HepG2 (cell line): Measurements from ENCODE around the gene COMT. TPM values are rescaled to one million over a fixed set of nuclear protein-coding genes. Genes with fewer than 3 reads are reported as not detected.

ENCODE experiments used
- ATAC-seq: fragments of 200-7000 bp; cut with Tn5 transposase; 3 replicates; pipeline ENCODE4 v1.9.1; 2020; ENCODE audit warnings: mild to moderate bottlenecking, moderate library complexity
- BruUV-seq: library from RNA; stranded (reverse); fragments of 400-500 nt; replicated peaks from 2 replicates; lab custom pipeline; 2021; lab: Mats Ljungman, UMichigan
- CTCF ChIA-PET: fragments of 300-600 bp; formaldehyde crosslinking; extraction: SDS; loops from one replicate; lab custom pipeline; 2021; ENCODE audit warnings: low total read pairs, inconsistent platforms, low intra/inter-chr PET ratio; lab: Yijun Ruan, JAX
- POLR2A ChIA-PET: fragments of 350-600 bp; sonication (Branson Sonifier 250); formaldehyde crosslinking; loops from one replicate; lab custom pipeline; 2020; ENCODE audit warnings: antibody characterized with exemption, inconsistent platforms; lab: Yijun Ruan, JAX
- DNase-seq: peaks from one replicate; pipeline ENCODE4 v3.0.0-alpha.2; 2015; ENCODE audit warnings: low spot score
- FAIRE-seq: peaks from 3 replicates; lab custom pipeline; 2011; peaks lifted over from hg19 to GRCh38; lab: Jason Lieb, UNC
- H2AFZ ChIP-seq: one replicate; pipeline ENCODE4 v1.6.1; 2011; ENCODE audit warnings: low read length, inconsistent platforms
- H3K27ac ChIP-seq: fragments of 300-600 bp; 3 replicates; pipeline ENCODE4 v1.8.0; 2011; ENCODE audit warnings: mixed run types, mild to moderate bottlenecking, mixed read lengths, low read length, inconsistent platforms; ENCODE audit not compliant: insufficient read depth; ENCODE audit errors: extremely low read length
- H3K27me3 ChIP-seq, 2 experiments: fragments of 200-600 bp in 1 of 2; 2 replicates in 1 of 2; 3 replicates in 1 of 2; pipeline versions ENCODE4 v1.6.0 to v1.8.0; 2011; ENCODE audit warnings: low read length in 2 of 2, mild to moderate bottlenecking in 2 of 2, moderate library complexity in 2 of 2, inconsistent platforms in 1 of 2; ENCODE audit not compliant: insufficient read depth in 2 of 2, control insufficient read depth in 1 of 2
- H3K36me3 ChIP-seq, 2 experiments: fragments of 200-600 bp in 1 of 2; replicated peaks in 1 of 2; 2 replicates in 1 of 2; 3 replicates in 1 of 2; pipeline versions ENCODE4 v1.5.1 to v1.8.0; 2011; ENCODE audit warnings: low read length in 2 of 2, inconsistent platforms in 1 of 2; ENCODE audit not compliant: insufficient read depth in 2 of 2, control insufficient read depth in 1 of 2
- H3K4me1 ChIP-seq: 2 replicates; pipeline ENCODE4 v1.5.1; 2012; ENCODE audit warnings: low read length, inconsistent platforms; ENCODE audit not compliant: insufficient read depth
- H3K4me2 ChIP-seq: 2 replicates; pipeline ENCODE4 v1.6.0; 2011; ENCODE audit warnings: low read depth, low read length, inconsistent platforms
- H3K4me3 ChIP-seq, 3 experiments: fragments of 200-600 bp in 1 of 3; sonication (generic), shearing (Covaris generic) in 1 of 3; replicated peaks in 1 of 3; 2 replicates each; pipeline ENCODE4 v1.5.1; 2011 to 2016; ENCODE audit warnings: low read length in 3 of 3, inconsistent platforms in 2 of 3, low read depth in 2 of 3, mild to moderate bottlenecking in 2 of 3, control low read depth in 1 of 3, mixed read lengths in 1 of 3; ENCODE audit not compliant: insufficient read depth in 1 of 3
- H3K79me2 ChIP-seq: one replicate; pipeline ENCODE4 v1.6.1; 2011; ENCODE audit warnings: low read length, inconsistent platforms; ENCODE audit not compliant: insufficient read depth
- H3K9ac ChIP-seq: 2 replicates; pipeline ENCODE4 v1.6.0; 2011; ENCODE audit warnings: mild to moderate bottlenecking, low read depth, low read length, inconsistent platforms; ENCODE audit not compliant: insufficient read depth
- H3K9me3 ChIP-seq: 2 replicates; pipeline ENCODE4 v1.5.1; 2012; ENCODE audit warnings: mild to moderate bottlenecking, low read length
- H4K20me1 ChIP-seq: 2 replicates; pipeline ENCODE4 v1.6.0; 2011; ENCODE audit warnings: inconsistent platforms, mild to moderate bottlenecking, low read length, moderate library complexity; ENCODE audit not compliant: insufficient read depth
- BCL6 ChIP-seq: IDR thresholded peaks from 2 replicates; pipeline ENCODE4 v1.6.1; 2016; ENCODE audit warnings: missing genetic modification reagents, missing compliant biosample characterization
- CREM ChIP-seq, 2 experiments: sonication (generic) in 1 of 2; formaldehyde crosslinking in 1 of 2; IDR thresholded peaks; 2 replicates each; pipeline versions ENCODE4 v1.4.0 to v1.6.1; 2016 to 2020; ENCODE audit warnings: antibody characterized with exemption in 1 of 2, mild to moderate bottlenecking in 1 of 2, missing genetic modification reagents in 1 of 2
- DZIP1 ChIP-seq: sonication (generic); formaldehyde crosslinking; IDR thresholded peaks from 2 replicates; pipeline ENCODE4 v1.5.0; 2020; ENCODE audit warnings: mild to moderate bottlenecking, missing genetic modification reagents
- EHMT2 ChIP-seq: fragments of 200-600 bp; sonication (generic); IDR thresholded peaks from 2 replicates; pipeline ENCODE4 v1.7.0; 2017; ENCODE audit warnings: antibody characterized with exemption, low read depth, low read length, borderline replicate concordance
- ELF3 ChIP-seq: IDR thresholded peaks from 2 replicates; pipeline ENCODE4 v1.6.1; 2016; ENCODE audit warnings: missing genetic modification reagents, missing compliant biosample characterization
- GPN1 ChIP-seq: sonication (generic); formaldehyde crosslinking; IDR thresholded peaks from 2 replicates; pipeline ENCODE4 v1.5.1; 2020; ENCODE audit warnings: missing genetic modification reagents, borderline replicate concordance
- HMGA1 ChIP-seq: sonication (generic); formaldehyde crosslinking; conservative IDR thresholded peaks from 2 replicates; pipeline ENCODE4 v1.4.0; 2020; ENCODE audit warnings: missing genetic modification reagents
- HNRNPUL1 ChIP-seq: fragments of 200-400 bp; formaldehyde crosslinking; IDR thresholded peaks from 2 replicates; pipeline ENCODE4 v1.6.1; 2017; ENCODE audit warnings: low read depth, mild to moderate bottlenecking, low read length, moderate library complexity
- KDM5B ChIP-seq: sonication (generic); formaldehyde crosslinking; IDR thresholded peaks from 2 replicates; pipeline ENCODE4 v1.4.0; 2020; ENCODE audit warnings: missing genetic modification reagents, mild to moderate bottlenecking, borderline replicate concordance
- PBX3 ChIP-seq: sonication (generic); formaldehyde crosslinking; IDR thresholded peaks from 2 replicates; pipeline ENCODE4 v1.8.1; 2023; ENCODE audit warnings: missing genetic modification reagents, inconsistent platforms, borderline replicate concordance
- PCBP1 ChIP-seq: fragments of 200-400 bp; formaldehyde crosslinking; IDR thresholded peaks from 2 replicates; pipeline ENCODE4 v1.6.1; 2017; ENCODE audit warnings: mild to moderate bottlenecking, low read depth, low read length, borderline replicate concordance
- RBM39 ChIP-seq: fragments of 200-400 bp; formaldehyde crosslinking; IDR thresholded peaks from one replicate; pipeline ENCODE4 v1.6.1; 2018; ENCODE audit warnings: antibody characterized with exemption, mild to moderate bottlenecking, low read depth, low read length; ENCODE audit not compliant: poor library complexity, severe bottlenecking
- REL ChIP-seq: sonication (generic); formaldehyde crosslinking; conservative IDR thresholded peaks from 2 replicates; pipeline ENCODE4 v1.8.0; 2022; ENCODE audit warnings: mild to moderate bottlenecking, missing genetic modification reagents, moderate library complexity
- SYNCRIP ChIP-seq: fragments of 200-400 bp; formaldehyde crosslinking; IDR thresholded peaks from 2 replicates; pipeline ENCODE4 v1.6.1; 2018; ENCODE audit warnings: mild to moderate bottlenecking, low read depth, low read length; ENCODE audit not compliant: insufficient read depth
- TEAD3 ChIP-seq: optimal IDR thresholded peaks from 2 replicates; pipeline ENCODE3; 2016; ENCODE audit warnings: borderline replicate concordance
- ZBTB7B ChIP-seq: sonication (generic); formaldehyde crosslinking; IDR thresholded peaks from 2 replicates; pipeline ENCODE4 v1.4.0; 2020; ENCODE audit warnings: missing genetic modification reagents
- ZNF552 ChIP-seq: sonication (generic); formaldehyde crosslinking; IDR thresholded peaks from 2 replicates; pipeline ENCODE4 v1.9.0; 2022; ENCODE audit warnings: missing genetic modification reagents, mild to moderate bottlenecking, borderline replicate concordance
- ZSCAN9 ChIP-seq: IDR thresholded peaks from 2 replicates; pipeline ENCODE4 v1.6.1; 2016; ENCODE audit warnings: borderline replicate concordance
- WGBS: methylation state at CpG from one replicate; pipeline ENCODE4 v1.1.6; 2017; ENCODE audit warnings: low lambda C conversion rate; 5-methylcytosine and 5-hydroxymethylcytosine counted together
- in situ Hi-C: cut with HindIII; loops from 2 replicates; pipeline ENCODE4 v1.10.0; 2017; ENCODE audit warnings: low pct_unique_long_range_greater_than_20kb; ENCODE audit not compliant: extremely low pct_ligation_motif_present
- intact Hi-C: fragments of 100-400 bp; cut with micrococcal nuclease; formaldehyde crosslinking; loops from one replicate; pipeline ENCODE4 v1.10.0; 2022; ENCODE audit not compliant: unreplicated experiment
- polyA plus RNA-seq, 8 experiments: library from polyadenylated mRNA; depleted of rRNA in 3 of 8; stranded (reverse) in 7 of 8; unstranded in 1 of 8; fragments of >200 nt; fragmentation: Illumina TruSeq in 4 of 8; extraction: Trizol in 4 of 8; gene quantifications; 2 replicates each; pipeline versions ENCODE4 v1.2.1 to v1.2.3, GENCODE V29; 2011 to 2016; ENCODE audit warnings: low read depth in 4 of 8, missing spikeins in 1 of 8, mixed read lengths in 1 of 8; ENCODE audit not compliant: insufficient read depth in 1 of 8
- total RNA-seq, 5 experiments: library from RNA; depleted of rRNA; stranded (reverse); fragments of >200 nt; fragmentation: Illumina TruSeq; extraction: Trizol; gene quantifications; 2 replicates each; pipeline ENCODE4 v1.2.3, GENCODE V29; 2016; ENCODE audit warnings: low read depth in 1 of 5

Gene COMT
- total and polyA plus RNA-seq, 2 of the 13 experiments (the other 11 are each of a cell fraction or from before 2014, with no cell fraction given) = 156 to 162 TPM

- TF ChIP-seq SYNCRIP (no peak), CREM (IDR thresholded peaks at IDR 0.05) (no peak), CREM (CRISPR knock-in tag; IDR thresholded peaks at IDR 0.05) (no peak), ZBTB7B (CRISPR knock-in tag) (no peak)
Observed at GRCh38 chr22:19995611-19996339, 54.2 kb downstream of the COMT start (continued).

GRCh38 chr22:19996694-19997384 is 55.3 kb downstream of the COMT start:
- Histone ChIP-seq H3K27me3 (0 out of 5 replicates have a peak, but pooled peaks cover 0 to 1% of the 10 kb centered on the region in 2 experiments), H3K4me3 (no peak overlapping the region), H3K4me1 (peaks cover 35% of the 10 kb centered on the region), H4K20me1 (no peaks in the 10 kb centered on the region; the same call in 1 of the 2 replicates), H3K27ac (no peak overlapping the region), H3K9me3 (no peaks in the 10 kb centered on the region), H2AFZ (no peak overlapping the region), H3K9ac (no peak overlapping the region), H3K4me2 (no peak overlapping the region), H3K36me3 (no peaks in the 10 kb centered on the region), H3K79me2 (peaks cover 3% of the 10 kb centered on the region)
- intact Hi-C loops (no loop called here), in situ Hi-C loops (no loop called here)
- TF ChIP-seq ELF3 = no peak
- TF ChIP-seq DZIP1 = no peak
- TF ChIP-seq GPN1 = no peak
- TF ChIP-seq HNRNPUL1 = no peak
- no peak for TF ChIP-seq RBM39
- TF ChIP-seq EHMT2 = no peak
- TF ChIP-seq TEAD3 (CRISPR knock-in tag) = no peak
- no peak for TF ChIP-seq ZSCAN9 (CRISPR knock-in tag)
- no peak for TF ChIP-seq ZNF552 (CRISPR knock-in tag)
- no peak for TF ChIP-seq PCBP1
- no peak for TF ChIP-seq HMGA1 (CRISPR knock-in tag)
- TF ChIP-seq BCL6 (CRISPR knock-in tag) = no peak
- no peak for TF ChIP-seq PBX3
- no peak for TF ChIP-seq KDM5B (CRISPR knock-in tag)
- no peak for TF ChIP-seq REL (CRISPR knock-in tag)
- no peak for ATAC-seq
- POLR2A ChIA-PET = no interaction called here
- FAIRE-seq = no peak
- CTCF ChIA-PET = no interaction called here
- DNase-seq = no peak
- no TSS peak for BruUV-seq
- WGBS = 83% methylated on average over 7 of the region's 12 CpGs
